GM21515 (cell line): ENCODE data around the gene COQ9.
"Not testable (repeated sequence)": the region's sequence is repeated elsewhere in the genome, so short reads cannot be mapped to it uniquely, and the experiment has no call there.

Experiments used
- ATAC-seq: cut with Tn5 transposase; IDR thresholded peaks from one replicate; pipeline ENCODE4 v1.9.1; 2021; ENCODE audit not compliant: unreplicated experiment

The COQ9 gene

GRCh38 chr16:57484515-57485005, 37.3 kb downstream of the COQ9 start:
- no peak for ATAC-seq

DNA sequence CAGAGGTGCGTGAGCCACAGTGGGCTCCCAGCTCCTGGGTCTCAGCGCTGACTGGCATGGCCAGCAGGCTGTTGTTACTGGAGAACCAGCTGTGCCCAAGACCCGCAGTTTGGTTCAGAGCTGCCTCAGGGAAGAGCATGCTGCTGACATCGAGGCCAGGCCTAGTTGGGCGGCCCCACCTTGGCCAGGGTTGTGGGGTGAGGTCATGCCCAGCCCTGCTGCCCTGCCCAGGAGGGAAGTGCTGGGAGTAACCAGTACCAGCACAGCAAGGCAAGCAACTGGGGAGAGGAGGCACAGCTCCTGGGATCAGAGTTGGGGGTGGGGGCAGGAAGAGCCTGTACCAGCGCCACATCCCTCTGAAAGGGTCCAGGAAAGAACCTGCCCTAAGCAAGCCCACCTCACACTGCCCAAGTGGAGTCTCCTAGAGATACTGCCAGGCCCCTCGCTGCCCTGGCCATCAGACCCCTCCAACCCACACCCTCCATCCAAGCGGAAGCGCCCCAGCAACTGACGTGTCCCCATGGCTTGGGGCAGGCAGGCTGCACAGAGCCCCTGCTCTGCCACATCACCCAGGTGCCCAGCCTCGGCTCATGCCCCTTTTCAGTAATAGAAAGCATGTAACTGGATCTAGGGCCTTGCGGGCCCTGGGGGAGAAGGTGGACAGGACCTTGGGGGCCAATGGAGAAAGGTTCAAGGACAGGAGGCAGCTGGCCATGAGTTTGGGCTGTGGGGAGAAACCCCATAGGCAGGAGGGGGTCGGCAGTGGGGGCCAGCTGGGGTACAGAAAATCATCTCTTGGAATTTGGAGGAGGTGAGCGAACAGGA, 38.0 kb downstream of the COQ9 start:
- no peak for ATAC-seq

DNA sequence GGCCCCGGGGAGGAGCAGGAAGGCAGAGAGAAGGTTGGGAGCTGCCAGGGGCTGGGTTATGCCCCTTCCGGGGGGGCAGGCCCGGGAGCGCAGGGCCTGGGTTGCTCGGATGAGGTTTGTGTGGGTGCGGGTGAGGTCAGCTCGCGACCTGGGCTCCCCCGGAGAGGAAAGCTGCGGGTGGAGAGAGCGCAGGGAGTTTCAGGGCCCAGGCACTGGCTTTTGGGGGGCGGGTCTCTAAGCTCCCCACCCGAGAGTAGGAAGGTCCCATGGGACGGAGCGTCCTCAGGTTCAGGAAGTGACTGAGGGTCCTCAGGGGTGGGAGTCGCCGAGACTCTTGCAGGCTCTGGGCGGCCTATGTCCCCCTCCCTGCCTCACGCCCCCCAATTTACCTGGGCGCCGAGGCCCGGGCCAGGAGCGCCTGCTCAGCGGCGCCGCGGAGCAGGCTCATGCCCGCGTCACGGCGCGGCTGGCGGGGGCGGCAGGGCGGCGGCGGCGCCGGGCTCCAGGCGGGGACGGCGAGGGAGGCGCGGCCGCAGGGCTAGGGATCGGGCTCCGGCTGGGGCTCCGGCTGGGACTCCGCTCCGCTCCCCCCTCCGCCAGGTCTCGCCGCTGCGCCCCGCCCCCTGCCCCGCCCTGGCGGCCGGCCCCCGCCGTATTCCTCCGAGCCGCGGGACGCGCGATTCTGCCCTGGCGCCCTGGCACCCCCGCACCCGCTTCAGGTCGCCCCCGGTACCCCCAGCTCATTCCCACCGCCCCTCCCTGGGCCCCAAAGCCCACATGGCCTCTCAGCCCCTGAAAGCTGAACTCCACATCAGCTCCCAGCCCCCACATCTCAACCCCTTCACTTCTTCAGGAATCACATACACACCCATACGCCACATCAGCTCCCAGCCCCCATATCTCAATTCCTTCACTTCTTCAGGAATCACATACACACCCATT, 38.9 kb downstream of the COQ9 start, which contains the start of gene DOK4:
DOK4 (minus strand) TSS at position 578 of the 942 bp plus-strand sequence. CDS start 6,986 bp downstream, outside the sequence.
- ATAC-seq, result peak; percentile 77

DNA sequence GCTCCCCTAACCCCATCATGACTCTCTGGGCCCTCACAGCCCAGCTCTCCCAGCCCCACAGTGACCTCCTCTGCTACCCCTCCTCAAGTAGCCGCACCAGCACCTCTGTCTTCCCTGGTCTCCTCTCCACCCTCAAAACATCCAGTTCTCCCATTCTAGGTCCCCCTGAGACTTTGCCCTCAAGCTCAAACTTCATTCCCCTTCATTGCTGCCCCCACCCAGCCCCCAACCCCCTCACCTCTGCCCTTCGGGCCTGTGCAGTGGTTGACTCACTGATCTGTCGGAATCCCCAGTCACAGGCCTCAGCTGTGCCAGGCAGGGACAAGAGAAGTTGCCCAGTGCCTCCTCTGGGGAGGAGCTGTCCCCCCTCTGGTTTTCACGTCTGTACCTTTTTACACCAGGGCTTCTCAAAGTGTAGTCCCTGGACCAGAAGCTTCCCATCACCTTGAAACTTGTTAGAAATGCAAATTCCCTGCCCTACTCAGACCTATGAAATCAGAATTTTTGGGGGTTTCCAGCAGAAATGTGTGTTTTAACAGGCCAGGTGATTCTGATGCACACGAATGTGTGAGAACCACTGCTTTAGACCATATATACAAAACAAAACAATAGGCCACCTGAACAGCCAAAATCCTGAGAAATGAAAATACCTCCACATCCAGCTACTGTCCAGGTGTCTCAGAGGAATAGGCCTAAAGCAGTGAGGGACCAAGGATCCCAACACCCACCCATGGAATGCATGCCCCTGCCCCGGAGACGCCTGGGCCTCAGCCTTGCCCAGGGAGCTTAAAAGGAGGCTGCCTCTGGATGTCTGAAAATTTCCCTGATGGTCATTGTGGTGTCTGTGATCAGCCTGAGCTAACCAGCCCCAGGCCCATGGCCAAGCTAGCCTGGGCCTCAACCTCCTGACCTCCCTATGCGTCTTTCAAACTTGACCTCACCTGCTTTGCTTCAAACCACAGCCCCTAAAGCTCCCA, 39.9 kb downstream of the COQ9 start:
- no peak for ATAC-seq

GRCh38 chr16:57489229-57489628, 42.0 kb downstream of the COQ9 start:
- no peak for ATAC-seq

GRCh38 chr16:57493767-57494166, 46.5 kb downstream of the COQ9 start:
- ATAC-seq, result no peak

DNA sequence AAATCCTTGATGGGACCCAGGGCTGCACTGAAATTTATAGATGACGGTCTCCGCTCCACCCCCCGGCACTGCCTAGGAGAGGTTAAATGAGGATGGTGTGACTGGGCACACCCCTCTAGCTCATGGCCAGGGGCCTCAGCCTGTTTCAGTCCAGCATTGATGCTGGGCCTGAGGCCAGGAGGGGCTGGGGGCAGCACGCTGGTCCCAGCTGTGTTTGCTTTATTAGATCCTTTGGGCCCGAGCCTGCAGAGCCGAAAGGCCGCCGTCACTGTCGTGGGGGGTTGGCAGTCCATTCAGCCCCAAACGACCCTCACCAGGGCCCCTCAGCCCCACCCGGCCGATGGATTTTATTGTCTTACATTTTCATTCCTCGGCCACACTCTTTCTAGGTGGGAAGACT, 49.8 kb downstream of the COQ9 start:
- ATAC-seq, result no peak

- ATAC-seq, result no peak
These were observed 50.8 kb downstream of the COQ9 start for GRCh38 chr16:57498031-57498430.

- ATAC-seq, result not testable (repeated sequence)
These were observed 52.7 kb downstream of the COQ9 start for GRCh38 chr16:57499941-57500340.

- ATAC-seq, result no peak
These were observed 53.4 kb downstream of the COQ9 start for GRCh38 chr16:57500578-57501111.

- ATAC-seq, result no peak
These were observed 54.2 kb downstream of the COQ9 start for GRCh38 chr16:57501492-57501891.

DNA sequence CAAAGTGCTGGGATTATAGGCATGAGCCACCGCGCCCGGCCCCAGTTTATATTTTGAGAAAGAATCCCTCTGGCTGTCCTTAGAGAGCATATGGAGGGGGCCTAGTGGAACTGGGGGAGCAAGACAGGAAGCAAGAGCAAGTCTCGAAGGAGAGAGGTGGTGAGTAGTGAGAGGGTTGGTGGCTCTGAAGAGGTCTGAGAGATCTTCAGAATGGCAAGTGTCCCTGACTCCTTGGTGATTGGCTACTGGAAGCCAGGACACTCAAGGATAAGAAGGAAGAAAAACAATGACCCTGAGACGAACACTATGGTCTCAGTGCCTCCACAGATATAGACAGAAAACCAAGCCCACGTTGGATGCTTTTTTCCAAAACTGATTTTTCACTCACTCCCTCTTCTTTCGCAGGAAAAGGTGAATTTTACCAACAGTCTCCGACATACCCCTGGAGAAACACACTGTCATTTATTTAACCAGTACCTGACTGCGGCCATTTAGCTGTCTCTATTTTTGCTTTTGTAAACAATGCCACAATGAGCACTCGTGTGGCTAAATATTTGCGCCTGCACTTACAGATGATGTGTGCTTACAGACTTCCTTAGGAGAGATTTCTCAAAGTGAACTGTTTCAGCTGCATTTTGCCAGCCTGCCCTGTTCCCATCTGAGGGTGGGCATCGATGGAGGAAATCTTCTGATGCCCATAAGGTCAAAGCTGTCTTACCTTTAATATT, 54.9 kb downstream of the COQ9 start:
- ATAC-seq, result no peak

DNA sequence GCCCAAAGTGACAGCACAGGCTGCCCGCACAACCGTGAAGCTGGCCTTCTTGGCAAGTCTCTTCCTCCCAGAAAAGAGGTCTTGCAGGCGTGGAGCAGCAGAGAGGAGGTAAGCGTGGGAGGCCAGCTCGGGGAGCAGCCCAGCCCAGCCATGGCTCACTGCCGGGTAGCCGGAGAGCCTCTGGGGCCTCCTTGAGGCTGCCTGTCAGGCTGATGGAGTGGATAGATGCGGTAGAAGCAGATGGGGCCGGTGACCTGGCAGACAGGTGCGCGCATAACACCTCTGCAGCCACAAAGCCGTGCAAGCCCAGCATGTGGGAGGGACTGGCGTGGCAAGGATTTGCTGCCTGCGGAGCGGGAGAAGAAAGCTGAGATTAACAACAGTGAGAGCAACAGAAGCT, 56.1 kb downstream of the COQ9 start:
- ATAC-seq, result no peak

DNA sequence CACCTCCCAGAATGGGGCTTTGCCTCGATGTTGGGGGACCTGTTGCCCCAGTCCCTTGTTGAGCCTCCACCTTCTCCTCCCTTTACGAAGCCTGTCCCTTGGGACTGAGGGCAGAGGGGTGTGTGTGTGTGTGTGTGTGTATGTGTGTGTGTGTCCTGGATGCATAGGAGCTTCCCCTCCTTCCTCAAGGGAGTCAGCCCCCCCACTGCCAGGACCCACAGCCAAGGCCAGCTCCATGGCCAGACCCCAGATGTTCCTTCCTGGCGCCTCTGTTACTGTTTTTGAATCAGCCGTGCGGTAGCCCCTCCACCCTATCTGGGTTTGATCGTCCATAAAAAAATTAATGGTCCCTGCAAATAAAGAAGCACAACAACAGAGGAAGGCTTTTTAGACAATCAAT, 56.7 kb downstream of the COQ9 start:
- ATAC-seq, result no peak

GRCh38 chr16:57504491-57504890, 57.2 kb downstream of the COQ9 start:
- ATAC-seq, result no peak

DNA sequence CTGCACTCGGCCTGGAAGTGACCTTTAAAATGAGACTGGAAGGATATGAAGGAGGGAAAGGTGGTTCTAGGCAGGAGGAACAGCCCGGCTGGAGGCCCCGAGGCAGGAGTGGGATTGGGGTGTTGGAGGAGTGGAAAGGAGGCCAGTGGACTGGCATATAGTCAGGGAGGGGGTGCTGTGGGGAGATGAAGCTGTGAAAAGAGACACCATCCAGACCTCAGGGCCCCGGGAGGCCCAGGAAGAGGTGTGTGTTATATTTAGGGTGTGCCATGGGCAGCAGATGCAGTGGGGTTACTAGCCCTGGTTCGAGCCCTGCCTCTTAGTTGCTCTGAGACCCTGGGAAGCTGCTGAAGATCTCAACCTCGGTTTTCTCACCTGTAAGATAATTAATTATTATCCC, 57.9 kb downstream of the COQ9 start:
- ATAC-seq, result no peak

DNA sequence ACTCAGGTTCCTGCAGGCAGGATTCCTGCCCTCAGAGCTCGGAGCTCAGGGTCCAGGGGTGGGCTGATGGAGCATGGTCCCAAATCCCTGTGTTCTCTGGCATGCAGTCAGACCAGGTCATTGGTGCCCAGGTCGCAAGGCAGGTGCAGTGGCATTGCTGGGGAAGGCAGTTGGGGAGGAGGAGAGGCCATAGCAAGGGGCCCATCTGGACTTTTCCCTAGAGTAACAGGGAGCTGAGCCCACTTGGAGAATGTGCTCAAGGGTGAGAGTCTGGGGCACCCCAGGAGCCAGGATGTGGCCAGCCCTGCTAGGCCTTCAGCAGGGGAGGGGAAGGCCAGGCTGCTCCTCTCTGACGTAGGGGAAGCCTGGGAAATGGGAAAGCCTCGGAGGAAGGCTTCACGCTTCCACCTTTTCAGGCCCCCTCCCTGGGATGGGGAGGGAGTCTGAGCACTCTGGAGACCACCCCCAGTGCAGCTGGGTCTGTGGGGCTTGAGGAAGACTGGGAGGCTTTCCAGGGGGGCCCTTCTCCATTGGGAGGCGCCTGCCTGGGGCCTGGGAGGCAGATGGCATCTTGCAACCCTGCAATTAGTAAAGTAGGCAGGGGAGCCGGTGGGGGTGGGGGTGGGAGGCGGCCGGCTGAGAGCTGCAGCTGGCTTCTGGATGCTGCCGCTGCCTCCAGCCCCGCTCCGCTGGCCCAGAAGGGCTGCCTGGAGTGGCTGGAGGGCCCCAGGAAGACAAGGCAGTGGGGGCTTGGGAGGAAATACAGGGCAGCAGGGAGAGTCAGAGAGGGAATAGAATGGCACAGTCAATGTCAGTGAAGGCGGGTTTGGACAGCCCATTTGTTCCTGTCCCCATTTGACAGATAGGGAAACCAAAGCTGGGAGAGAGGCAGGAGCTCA, 60.1 kb downstream of the COQ9 start:
- ATAC-seq, result no peak

DNA sequence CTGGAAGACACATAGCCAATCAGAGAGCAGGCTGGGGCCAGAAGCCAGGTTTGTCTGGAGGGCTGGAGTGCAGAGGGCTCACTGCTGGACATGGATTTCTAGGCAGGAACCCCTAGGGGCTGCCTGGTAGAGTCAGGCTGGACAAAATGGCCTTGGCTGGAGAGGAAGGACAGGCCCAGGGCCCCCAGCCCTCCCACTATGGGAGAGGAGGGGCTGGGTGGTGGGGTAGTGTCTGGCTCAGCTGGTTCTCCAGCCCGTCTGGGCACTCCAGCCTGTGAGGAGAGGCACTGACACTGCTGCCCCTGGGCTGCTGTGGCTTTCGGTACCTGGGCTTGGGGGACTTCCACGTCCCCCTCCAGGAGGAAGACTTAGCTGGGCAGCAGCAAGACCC, 60.8 kb downstream of the COQ9 start:
- no peak for ATAC-seq
